ENCODE results near the gene MOBP.

The MOBP gene

DNA sequence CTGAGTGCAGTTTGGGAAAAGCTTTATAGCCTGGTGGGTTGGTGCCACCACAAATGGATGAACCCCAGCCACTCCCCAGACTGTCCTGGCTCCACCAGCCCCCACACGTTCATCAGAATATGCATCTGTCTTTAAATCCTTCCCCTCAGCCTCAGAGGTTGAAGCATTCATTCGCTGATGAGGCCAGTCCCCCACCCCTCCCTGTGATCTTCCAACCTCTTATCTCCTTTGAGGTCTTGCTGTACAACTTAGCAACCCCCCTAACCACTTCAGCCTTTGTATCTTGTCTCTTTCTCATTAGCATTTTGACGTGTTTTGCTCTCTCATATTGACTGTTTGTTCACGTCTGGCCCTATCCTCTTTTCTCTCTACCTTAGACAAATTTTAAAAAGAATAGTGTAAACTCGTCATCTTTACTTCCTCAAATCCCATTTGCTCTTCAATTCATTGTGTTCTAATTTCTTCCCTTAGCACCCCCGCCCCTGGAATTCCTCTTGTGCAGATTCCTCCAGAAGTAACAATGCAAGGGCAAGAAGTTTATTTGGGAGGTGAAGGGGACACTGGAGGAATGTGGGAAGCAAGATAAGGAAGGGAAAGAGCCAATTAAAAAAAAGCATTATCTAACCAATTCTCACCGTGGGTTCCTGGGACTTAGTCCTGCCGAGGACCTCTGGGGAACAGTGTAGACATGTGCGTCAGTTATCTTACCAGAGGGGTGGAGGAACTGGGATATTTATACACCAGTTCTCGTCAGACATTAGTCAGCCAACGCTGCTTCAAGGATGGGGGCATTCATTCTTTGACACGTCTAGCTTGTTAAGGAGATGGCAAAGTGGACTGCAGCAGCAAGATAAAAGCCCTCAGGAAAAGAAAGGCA, 38.6 kb downstream of the MOBP start:
- Histone ChIP-seq H3K27me3 (peaks cover 20% of the 10 kb centered on the region), H3K4me3 (ENCODE audit: low read depth, low read length) (no peak overlapping the region), H3K36me3 (no peaks in the 10 kb centered on the region), H3K4me1 (no peaks in the 10 kb centered on the region), H3K9me3 (no peaks in the 10 kb centered on the region)
- TF ChIP-seq CTCF (IDR thresholded peaks at IDR 0.05; ENCODE audit: low read depth, low read length) = no peak
- DNase-seq = no peak

DNA sequence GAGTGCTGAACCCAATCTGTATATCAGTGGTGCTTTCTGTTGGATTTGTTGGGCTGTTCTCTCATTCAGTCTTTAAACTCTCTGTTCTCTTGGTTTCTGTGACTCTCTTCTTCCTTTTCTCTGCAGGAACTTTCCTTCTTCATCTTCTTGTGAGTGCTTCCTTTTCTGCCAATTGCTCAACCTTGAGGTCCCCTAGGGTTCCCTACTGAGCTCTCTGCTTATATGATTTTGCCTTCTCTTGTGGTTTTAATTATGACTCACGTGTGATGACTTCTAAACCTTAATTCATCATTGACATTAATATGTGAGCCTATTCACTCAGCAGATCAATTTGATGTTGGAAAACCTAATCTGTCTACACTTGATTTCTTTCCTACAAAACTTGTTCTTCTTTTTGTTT, 39.4 kb downstream of the MOBP start:
- DNase-seq = no peak
- TF ChIP-seq CTCF (IDR thresholded peaks at IDR 0.05; ENCODE audit: low read depth, low read length) = no peak
- no peaks in the 10 kb centered on the region for H3K4me1 ChIP-seq
- peaks cover 12% of the 10 kb centered on the region for H3K27me3 ChIP-seq
- no peaks in the 10 kb centered on the region for H3K36me3 ChIP-seq
- no peak overlapping the region for H3K4me3 ChIP-seq (ENCODE audit: low read depth, low read length)
- H3K9me3 ChIP-seq = no peaks in the 10 kb centered on the region

GRCh38 chr3:39513791-39514369, 46.4 kb downstream of the MOBP start:
- Histone ChIP-seq H3K27me3 (no peaks in the 10 kb centered on the region), H3K9me3 (no peaks in the 10 kb centered on the region), H3K36me3 (no peaks in the 10 kb centered on the region), H3K4me1 (no peaks in the 10 kb centered on the region), H3K4me3 (ENCODE audit: low read depth, low read length) (no peak overlapping the region)
- DNase-seq = no peak
- TF ChIP-seq CTCF (IDR thresholded peaks at IDR 0.05; ENCODE audit: low read depth, low read length) = no peak

DNA sequence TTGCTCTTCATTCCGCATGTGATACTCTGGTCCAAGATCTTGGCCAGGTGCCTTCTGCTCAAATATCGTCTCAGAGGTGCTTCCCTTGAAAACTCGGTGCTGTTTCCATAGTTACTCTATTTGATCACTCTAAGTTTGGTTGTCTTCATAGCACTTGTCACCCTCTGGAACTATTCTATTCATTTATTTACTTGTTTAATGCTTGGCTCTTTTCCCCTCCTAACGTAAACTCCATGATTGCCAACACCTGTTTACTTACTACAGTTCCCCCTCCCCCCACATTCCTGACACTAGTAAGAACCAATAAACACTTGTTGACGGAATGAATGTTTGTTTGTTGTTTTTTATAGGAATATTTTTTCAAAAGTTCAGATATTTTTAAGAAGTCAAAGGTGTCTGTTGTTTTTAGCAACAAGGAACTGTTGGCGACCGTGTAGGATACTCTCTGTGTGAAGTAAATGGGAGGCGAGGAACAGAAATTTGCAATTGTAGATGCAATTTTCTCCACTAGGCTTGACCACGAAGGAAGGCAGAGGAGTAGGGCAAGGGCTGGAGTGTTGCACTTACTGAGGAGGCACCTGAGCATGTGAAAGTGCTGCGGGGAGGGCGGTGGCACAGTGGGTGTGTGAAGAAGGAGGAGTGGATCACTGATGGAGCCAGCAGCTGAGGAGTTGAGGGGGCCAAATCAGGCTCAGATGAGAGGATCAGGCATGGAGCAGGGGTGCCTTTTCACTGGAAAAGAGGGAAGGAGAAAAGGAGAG, 48.4 kb downstream of the MOBP start:
- no peak for TF ChIP-seq CTCF (IDR thresholded peaks at IDR 0.05; ENCODE audit: low read depth, low read length)
- no peaks in the 10 kb centered on the region for H3K36me3 ChIP-seq

DNA sequence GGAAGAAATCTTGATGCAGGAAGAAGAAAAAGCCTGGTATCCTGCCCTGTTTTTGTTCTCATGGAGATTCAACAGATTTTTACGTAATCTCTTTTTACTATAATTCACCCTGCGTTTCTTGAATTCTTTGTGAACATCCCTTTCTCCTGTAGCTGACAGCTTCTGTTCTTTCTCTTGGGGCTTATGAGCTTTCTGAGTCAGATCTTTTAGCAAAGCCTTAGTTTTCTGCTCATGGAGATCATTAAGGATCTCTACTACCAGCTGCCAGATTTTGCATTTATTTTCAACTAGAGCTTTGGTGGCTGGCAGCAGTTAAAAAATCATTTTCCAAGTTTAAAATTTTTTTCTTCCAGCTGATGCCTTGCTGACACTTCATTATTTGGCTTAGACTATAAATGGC, 51.6 kb downstream of the MOBP start:
- Histone ChIP-seq H3K27me3 (no peaks in the 10 kb centered on the region), H3K4me3 (ENCODE audit: low read depth, low read length) (no peak overlapping the region), H3K9me3 (no peaks in the 10 kb centered on the region), H3K4me1 (no peaks in the 10 kb centered on the region), H3K36me3 (no peaks in the 10 kb centered on the region)
- DNase-seq = no peak
- no peak for TF ChIP-seq CTCF (IDR thresholded peaks at IDR 0.05; ENCODE audit: low read depth, low read length)

More for the DNA sequence above, 48.4 kb downstream of the MOBP start:
- Histone ChIP-seq H3K4me3 (ENCODE audit: low read depth, low read length) (no peak overlapping the region), H3K27me3 (no peaks in the 10 kb centered on the region), H3K9me3 (no peaks in the 10 kb centered on the region), H3K4me1 (no peaks in the 10 kb centered on the region)
- no peak for DNase-seq

Data from BE2C (cell line).